ENCODE results near the gene C16orf54. TPM values are rescaled to one million over a fixed set of nuclear protein-coding genes. Genes with fewer than 3 reads are reported as not detected.
"Not testable (repeated sequence)": the region's sequence is repeated elsewhere in the genome, so short reads cannot be mapped to it uniquely, and the experiment has no call there.

C16orf54 gene
- total and polyA plus RNA-seq, 11 donors = 0.15 to 4.2 (median 0.51) TPM

DNA sequence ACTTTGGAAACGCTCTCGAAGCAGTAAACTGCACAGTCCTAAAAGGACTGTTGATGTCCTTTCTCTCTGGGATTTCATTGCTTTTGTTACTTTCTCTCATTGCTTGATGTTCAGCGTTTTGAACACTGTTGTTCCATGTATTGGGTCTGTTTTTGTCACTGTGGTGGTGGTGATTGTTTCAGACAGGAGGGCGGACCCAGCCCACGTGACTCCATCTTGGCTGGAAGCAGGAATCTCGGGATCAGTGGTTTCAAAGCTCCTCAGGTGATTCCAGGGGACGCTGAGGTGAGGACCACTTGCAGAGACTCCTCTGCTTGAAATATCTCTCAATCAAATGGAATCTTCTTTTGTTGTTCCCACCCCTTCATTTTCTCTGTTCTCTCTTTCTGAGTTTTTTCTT is 18.3 kb downstream of the C16orf54 start:
- WGBS, 4 donors = 72 to 80% (median 77%) methylated on average over 7 of the region's 7 CpGs
- H3K9me3 ChIP-seq = no peaks in the 10 kb centered on the region
- no peaks in the 10 kb centered on the region for H3K36me3 ChIP-seq
- intact Hi-C loops (cut with DNase I) = no loop called here
- H3K27me3 ChIP-seq = peaks cover 0 to 2% (median 0%) of the 10 kb centered on the region in 9 donors
- DNase-seq (no peak), ATAC-seq (no peak)
- TF ChIP-seq POLR2A (IDR thresholded peaks at IDR 0.05) = no peak
- TF ChIP-seq, protein P1, sequence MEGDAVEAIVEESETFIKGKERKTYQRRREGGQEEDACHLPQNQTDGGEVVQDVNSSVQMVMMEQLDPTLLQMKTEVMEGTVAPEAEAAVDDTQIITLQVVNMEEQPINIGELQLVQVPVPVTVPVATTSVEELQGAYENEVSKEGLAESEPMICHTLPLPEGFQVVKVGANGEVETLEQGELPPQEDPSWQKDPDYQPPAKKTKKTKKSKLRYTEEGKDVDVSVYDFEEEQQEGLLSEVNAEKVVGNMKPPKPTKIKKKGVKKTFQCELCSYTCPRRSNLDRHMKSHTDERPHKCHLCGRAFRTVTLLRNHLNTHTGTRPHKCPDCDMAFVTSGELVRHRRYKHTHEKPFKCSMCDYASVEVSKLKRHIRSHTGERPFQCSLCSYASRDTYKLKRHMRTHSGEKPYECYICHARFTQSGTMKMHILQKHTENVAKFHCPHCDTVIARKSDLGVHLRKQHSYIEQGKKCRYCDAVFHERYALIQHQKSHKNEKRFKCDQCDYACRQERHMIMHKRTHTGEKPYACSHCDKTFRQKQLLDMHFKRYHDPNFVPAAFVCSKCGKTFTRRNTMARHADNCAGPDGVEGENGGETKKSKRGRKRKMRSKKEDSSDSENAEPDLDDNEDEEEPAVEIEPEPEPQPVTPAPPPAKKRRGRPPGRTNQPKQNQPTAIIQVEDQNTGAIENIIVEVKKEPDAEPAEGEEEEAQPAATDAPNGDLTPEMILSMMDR (IDR thresholded peaks at IDR 0.05) = no peak
- no peak overlapping the region for H3K27ac ChIP-seq
- peaks cover 0 to 7% (median 0%) of the 10 kb centered on the region in 12 donors for H3K4me1 ChIP-seq
- no peak overlapping the region for H3K4me3 ChIP-seq

DNA sequence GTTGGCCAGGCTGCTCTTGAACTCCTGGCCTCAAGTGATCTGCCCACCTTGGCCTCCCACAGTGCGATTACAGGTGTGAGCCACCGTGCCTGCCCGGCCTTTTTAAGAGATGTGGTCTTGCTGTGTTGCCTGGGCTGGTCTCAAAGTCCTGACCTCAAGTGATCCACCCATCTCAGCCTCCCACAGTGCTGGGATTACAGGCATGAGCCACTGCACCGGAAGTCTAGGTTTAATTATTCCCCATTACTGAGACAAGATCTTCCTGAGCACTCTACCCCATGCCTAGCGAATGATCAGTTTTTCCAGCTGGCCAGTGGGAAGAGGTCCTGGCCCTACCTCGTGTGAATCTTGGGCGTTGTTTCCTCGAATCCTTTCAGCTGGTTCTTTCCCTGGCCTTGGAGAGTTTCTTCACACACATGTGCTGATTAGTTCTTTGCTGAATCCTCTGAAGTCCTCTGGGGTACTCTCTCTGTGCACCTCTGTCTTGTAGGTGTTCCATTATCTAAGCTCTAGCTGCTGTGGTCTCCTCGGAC is 18.9 kb downstream of the C16orf54 start:
- DNase-seq (no peak), ATAC-seq (no peak)
- 73 to 82% (median 76%) methylated on average over 7 to 9 of the region's 9 CpGs for WGBS, 4 donors
- no peak for TF ChIP-seq POLR2A (IDR thresholded peaks at IDR 0.05)
- TF ChIP-seq, protein P1 (IDR thresholded peaks at IDR 0.05) = no peak
- no peaks in the 10 kb centered on the region for H3K9me3 ChIP-seq
- H3K27me3 ChIP-seq = peaks cover 0 to 2% (median 0%) of the 10 kb centered on the region in 9 donors
- no peaks in the 10 kb centered on the region for H3K36me3 ChIP-seq
- H3K4me3 ChIP-seq = no peak overlapping the region
- peaks cover 0 to 7% (median 0%) of the 10 kb centered on the region in 12 donors for H3K4me1 ChIP-seq
- intact Hi-C loops (cut with DNase I) = no loop called here
- no peak overlapping the region for H3K27ac ChIP-seq

DNA sequence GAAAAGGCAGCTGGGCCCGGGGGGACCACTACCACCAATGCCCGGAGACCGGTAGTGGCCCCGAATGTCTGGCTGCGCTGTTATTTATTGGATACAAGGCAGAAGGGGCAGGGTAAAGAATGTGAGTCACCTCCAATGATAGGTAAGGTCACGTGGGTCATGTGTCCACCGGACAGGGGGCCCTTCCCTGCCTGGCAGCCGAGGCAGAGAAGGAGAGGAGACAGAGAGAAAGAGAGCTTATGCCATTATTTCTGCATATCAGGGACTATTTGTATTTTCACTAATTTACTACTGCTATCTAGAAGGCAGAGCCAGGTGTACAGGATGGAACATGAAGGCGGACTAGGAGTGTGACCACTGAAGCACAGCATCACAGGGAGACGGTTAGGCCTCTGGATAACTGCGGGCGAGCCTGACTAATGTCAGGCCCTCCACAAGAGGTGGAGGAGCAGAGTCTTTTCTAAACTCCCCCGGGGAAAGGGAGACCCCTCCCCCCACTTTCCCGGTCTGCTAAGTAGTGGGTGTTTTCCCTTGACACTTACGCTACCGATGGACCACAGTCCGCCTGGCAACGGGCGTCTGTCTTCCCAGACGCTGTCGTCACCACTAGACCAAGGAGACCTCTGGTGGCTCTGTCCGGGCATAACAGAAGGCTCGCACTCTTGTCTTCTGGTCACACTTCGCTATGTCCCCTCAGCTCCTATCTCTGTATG is 24.5 kb downstream of the C16orf54 start:
- intact Hi-C loops (cut with DNase I); H3K36me3 ChIP-seq; H3K27ac ChIP-seq; H3K9me3 ChIP-seq; H3K4me1 ChIP-seq; H3K27me3 ChIP-seq; H3K4me3 ChIP-seq: not testable (repeated sequence)
- DNase-seq (peak in 4 of 5 donors; percentile 63 to 73 (median 67)), ATAC-seq (peak; percentile 47 to 91 (median 76))
- WGBS, 4 donors = 41 to 43% (median 43%) methylated on average over 23 to 24 of the region's 24 CpGs
- TF ChIP-seq, protein P1 (IDR thresholded peaks at IDR 0.05) = peak; percentile 31 to 67 (median 50)

DNA sequence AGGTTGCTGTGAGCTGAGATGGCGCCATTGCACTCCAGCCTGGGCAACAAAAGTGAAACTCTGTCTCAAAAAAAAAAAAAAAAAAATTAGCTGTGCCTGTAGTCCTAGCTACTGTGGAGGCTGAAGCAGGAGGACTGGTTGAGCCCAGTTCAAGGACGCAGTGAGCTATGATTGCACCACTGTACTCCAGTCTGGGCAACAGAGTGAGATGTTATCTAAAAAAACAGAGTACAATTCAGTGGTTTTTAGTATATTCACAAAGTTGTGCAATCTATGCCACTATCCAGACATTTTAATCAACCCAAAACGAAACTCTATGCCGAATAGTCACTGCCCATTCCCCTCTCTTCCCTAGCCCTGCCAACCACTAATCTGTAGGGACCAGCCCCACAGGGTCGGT is 25.1 kb downstream of the C16orf54 start:
- Histone ChIP-seq H3K36me3 (no peaks in the 10 kb centered on the region), H3K9me3 (no peaks in the 10 kb centered on the region), H3K4me3 (no peak overlapping the region), H3K27ac (no peak overlapping the region), H3K27me3 (no peaks in the 10 kb centered on the region), H3K4me1 (no peaks in the 10 kb centered on the region)
- intact Hi-C loops (cut with DNase I) = no loop called here
- ATAC-seq (no peak), DNase-seq (no peak)
- TF ChIP-seq, protein P1 (IDR thresholded peaks at IDR 0.05) = no peak
- no peak for TF ChIP-seq POLR2A (IDR thresholded peaks at IDR 0.05)
- WGBS, 4 donors = 73 to 82% (median 81%) methylated on average over 5 of the region's 5 CpGs

Data from heart left ventricle (tissue), 16 donors.